HEK293 (cell line): ENCODE data around the gene CYP2S1.
A peak's percentile ranks its signal among the peaks of the same experiment; 100 is the strongest.

ENCODE experiments used
- BCL11A ChIP-seq: fragments of 450-650 bp; formaldehyde crosslinking; IDR thresholded peaks from 2 replicates; pipeline ENCODE4 v1.5.1; 2016; ENCODE audit warnings: low read depth, missing biosample characterization, missing genetic modification characterization
- HOXC10 ChIP-seq: sonication (generic); formaldehyde crosslinking; IDR thresholded peaks from 2 replicates; pipeline ENCODE4 v1.8.1; 2023; ENCODE audit warnings: mild to moderate bottlenecking, missing genetic modification reagents
- KLF8 ChIP-seq: fragments of 450-650 bp; formaldehyde crosslinking; IDR thresholded peaks from 2 replicates; pipeline ENCODE4 v1.5.1; 2016; ENCODE audit warnings: missing biosample characterization, missing genetic modification characterization
- KLF9 ChIP-seq: fragments of 450-650 bp; formaldehyde crosslinking; IDR thresholded peaks from 2 replicates; pipeline ENCODE4 v1.5.1; 2016; ENCODE audit warnings: missing biosample characterization, missing genetic modification characterization, low read depth
- ZFP69B ChIP-seq: fragments of 450-650 bp; formaldehyde crosslinking; IDR thresholded peaks from 2 replicates; pipeline ENCODE4 v1.5.1; 2016; ENCODE audit warnings: missing biosample characterization, missing genetic modification characterization
- ZNF146 ChIP-seq: fragments of 450-650 bp; formaldehyde crosslinking; IDR thresholded peaks from 2 replicates; pipeline ENCODE4 v1.5.1; 2016; ENCODE audit warnings: missing biosample characterization, missing genetic modification characterization
- ZNF214 ChIP-seq: fragments of 450-650 bp; formaldehyde crosslinking; IDR thresholded peaks from 2 replicates; pipeline ENCODE4 v1.5.1; 2017; ENCODE audit warnings: missing biosample characterization, mild to moderate bottlenecking, missing genetic modification characterization, borderline replicate concordance
- ZNF324 ChIP-seq: fragments of 450-650 bp; formaldehyde crosslinking; IDR thresholded peaks from 2 replicates; pipeline ENCODE4 v1.5.1; 2016; ENCODE audit warnings: missing biosample characterization, missing genetic modification characterization
- ZNF350 ChIP-seq: fragments of 450-650 bp; formaldehyde crosslinking; IDR thresholded peaks from 2 replicates; pipeline ENCODE4 v1.5.0; 2017; ENCODE audit warnings: missing biosample characterization, mild to moderate bottlenecking, missing genetic modification characterization
- ZNF747 ChIP-seq: fragments of 450-650 bp; formaldehyde crosslinking; IDR thresholded peaks from 2 replicates; pipeline ENCODE4 v1.5.1; 2016; ENCODE audit warnings: missing biosample characterization, missing genetic modification characterization
- TF ChIP-seq, protein P1 (sequence below): fragments of 450-650 bp; formaldehyde crosslinking; IDR thresholded peaks from 2 replicates; pipeline ENCODE4 v1.5.1; 2016; ENCODE audit warnings: missing biosample characterization, missing genetic modification characterization
- TF ChIP-seq, protein P2 (sequence below): fragments of 450-650 bp; formaldehyde crosslinking; conservative IDR thresholded peaks from 2 replicates; pipeline ENCODE4 v1.5.1; 2016; ENCODE audit warnings: low read depth, missing biosample characterization, missing genetic modification characterization
- TF ChIP-seq, protein P3 (sequence below): fragments of 450-650 bp; formaldehyde crosslinking; IDR thresholded peaks from 2 replicates; pipeline ENCODE4 v1.5.1; 2017; ENCODE audit warnings: missing biosample characterization, missing genetic modification characterization
- TF ChIP-seq, protein P4 (sequence below): fragments of 450-650 bp; formaldehyde crosslinking; IDR thresholded peaks from 2 replicates; pipeline ENCODE4 v1.5.1; 2016; ENCODE audit warnings: missing biosample characterization, missing genetic modification characterization

Gene CYP2S1

DNA sequence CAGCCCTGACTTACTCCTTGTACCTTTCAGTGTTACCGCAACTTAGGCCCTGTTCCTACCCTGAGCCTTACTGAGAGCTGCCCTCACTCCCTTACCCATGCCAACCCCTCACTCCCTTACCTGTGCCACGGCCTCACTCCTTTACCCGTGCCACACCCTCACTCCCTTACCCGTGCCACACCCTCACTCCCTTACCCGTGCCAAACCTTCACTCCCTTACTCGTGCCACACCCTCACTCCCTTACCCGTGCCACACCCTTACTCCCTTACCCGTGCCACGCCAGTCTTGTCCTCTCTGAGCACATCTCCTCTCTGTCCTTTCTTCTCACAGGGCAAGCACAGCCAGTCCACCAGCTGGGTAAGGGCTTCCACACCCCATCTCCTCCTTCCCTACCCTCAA lies 46.3 kb downstream of the CYP2S1 start (continued):
- TF ChIP-seq, protein P1, sequence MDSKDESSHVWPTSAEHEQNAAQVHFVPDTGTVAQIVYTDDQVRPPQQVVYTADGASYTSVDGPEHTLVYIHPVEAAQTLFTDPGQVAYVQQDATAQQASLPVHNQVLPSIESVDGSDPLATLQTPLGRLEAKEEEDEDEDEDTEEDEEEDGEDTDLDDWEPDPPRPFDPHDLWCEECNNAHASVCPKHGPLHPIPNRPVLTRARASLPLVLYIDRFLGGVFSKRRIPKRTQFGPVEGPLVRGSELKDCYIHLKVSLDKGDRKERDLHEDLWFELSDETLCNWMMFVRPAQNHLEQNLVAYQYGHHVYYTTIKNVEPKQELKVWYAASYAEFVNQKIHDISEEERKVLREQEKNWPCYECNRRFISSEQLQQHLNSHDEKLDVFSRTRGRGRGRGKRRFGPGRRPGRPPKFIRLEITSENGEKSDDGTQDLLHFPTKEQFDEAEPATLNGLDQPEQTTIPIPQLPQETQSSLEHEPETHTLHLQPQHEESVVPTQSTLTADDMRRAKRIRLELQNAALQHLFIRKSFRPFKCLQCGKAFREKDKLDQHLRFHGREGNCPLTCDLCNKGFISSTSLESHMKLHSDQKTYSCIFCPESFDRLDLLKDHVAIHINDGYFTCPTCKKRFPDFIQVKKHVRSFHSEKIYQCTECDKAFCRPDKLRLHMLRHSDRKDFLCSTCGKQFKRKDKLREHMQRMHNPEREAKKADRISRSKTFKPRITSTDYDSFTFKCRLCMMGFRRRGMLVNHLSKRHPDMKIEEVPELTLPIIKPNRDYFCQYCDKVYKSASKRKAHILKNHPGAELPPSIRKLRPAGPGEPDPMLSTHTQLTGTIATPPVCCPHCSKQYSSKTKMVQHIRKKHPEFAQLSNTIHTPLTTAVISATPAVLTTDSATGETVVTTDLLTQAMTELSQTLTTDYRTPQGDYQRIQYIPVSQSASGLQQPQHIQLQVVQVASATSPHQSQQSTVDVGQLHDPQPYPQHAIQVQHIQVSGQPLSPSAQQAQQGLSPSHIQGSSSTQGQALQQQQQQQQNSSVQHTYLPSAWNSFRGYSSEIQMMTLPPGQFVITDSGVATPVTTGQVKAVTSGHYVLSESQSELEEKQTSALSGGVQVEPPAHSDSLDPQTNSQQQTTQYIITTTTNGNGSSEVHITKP: no peak
- peak; percentile 23; the same call in 1 of the 2 replicates for TF ChIP-seq KLF9 (tag by site-specific recombination)
- TF ChIP-seq ZNF747 (tag by site-specific recombination): no peak
- no peak for TF ChIP-seq ZNF350 (tag by site-specific recombination)
- no peak for TF ChIP-seq ZNF146 (tag by site-specific recombination)
- TF ChIP-seq ZFP69B (tag by site-specific recombination): no peak
- TF ChIP-seq, protein P2, sequence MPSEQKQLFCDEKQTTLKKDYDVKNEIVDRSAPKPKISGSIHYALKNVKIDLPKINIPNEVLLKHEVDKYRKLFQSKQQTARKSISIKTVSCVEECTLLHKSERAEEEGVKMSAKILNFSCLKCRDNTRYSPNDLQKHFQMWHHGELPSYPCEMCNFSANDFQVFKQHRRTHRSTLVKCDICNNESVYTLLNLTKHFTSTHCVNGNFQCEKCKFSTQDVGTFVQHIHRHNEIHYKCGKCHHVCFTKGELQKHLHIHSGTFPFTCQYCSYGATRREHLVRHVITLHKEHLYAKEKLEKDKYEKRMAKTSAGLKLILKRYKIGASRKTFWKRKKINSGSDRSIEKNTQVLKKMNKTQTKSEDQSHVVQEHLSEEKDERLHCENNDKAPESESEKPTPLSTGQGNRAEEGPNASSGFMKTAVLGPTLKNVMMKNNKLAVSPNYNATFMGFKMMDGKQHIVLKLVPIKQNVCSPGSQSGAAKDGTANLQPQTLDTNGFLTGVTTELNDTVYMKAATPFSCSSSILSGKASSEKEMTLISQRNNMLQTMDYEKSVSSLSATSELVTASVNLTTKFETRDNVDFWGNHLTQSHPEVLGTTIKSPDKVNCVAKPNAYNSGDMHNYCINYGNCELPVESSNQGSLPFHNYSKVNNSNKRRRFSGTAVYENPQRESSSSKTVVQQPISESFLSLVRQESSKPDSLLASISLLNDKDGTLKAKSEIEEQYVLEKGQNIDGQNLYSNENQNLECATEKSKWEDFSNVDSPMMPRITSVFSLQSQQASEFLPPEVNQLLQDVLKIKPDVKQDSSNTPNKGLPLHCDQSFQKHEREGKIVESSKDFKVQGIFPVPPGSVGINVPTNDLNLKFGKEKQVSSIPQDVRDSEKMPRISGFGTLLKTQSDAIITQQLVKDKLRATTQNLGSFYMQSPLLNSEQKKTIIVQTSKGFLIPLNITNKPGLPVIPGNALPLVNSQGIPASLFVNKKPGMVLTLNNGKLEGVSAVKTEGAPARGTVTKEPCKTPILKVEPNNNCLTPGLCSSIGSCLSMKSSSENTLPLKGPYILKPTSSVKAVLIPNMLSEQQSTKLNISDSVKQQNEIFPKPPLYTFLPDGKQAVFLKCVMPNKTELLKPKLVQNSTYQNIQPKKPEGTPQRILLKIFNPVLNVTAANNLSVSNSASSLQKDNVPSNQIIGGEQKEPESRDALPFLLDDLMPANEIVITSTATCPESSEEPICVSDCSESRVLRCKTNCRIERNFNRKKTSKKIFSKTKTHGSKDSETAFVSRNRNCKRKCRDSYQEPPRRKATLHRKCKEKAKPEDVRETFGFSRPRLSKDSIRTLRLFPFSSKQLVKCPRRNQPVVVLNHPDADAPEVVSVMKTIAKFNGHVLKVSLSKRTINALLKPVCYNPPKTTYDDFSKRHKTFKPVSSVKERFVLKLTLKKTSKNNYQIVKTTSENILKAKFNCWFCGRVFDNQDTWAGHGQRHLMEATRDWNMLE (tag by site-specific recombination): no peak
- no peak for TF ChIP-seq KLF8 (tag by site-specific recombination)
- TF ChIP-seq BCL11A (tag by site-specific recombination): no peak
- TF ChIP-seq ZNF324 (tag by site-specific recombination): no peak
- TF ChIP-seq HOXC10 (CRISPR knock-in tag): no peak
- TF ChIP-seq, protein P3, sequence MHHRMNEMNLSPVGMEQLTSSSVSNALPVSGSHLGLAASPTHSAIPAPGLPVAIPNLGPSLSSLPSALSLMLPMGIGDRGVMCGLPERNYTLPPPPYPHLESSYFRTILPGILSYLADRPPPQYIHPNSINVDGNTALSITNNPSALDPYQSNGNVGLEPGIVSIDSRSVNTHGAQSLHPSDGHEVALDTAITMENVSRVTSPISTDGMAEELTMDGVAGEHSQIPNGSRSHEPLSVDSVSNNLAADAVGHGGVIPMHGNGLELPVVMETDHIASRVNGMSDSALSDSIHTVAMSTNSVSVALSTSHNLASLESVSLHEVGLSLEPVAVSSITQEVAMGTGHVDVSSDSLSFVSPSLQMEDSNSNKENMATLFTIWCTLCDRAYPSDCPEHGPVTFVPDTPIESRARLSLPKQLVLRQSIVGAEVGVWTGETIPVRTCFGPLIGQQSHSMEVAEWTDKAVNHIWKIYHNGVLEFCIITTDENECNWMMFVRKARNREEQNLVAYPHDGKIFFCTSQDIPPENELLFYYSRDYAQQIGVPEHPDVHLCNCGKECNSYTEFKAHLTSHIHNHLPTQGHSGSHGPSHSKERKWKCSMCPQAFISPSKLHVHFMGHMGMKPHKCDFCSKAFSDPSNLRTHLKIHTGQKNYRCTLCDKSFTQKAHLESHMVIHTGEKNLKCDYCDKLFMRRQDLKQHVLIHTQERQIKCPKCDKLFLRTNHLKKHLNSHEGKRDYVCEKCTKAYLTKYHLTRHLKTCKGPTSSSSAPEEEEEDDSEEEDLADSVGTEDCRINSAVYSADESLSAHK (tag by site-specific recombination): no peak
- TF ChIP-seq, protein P4, sequence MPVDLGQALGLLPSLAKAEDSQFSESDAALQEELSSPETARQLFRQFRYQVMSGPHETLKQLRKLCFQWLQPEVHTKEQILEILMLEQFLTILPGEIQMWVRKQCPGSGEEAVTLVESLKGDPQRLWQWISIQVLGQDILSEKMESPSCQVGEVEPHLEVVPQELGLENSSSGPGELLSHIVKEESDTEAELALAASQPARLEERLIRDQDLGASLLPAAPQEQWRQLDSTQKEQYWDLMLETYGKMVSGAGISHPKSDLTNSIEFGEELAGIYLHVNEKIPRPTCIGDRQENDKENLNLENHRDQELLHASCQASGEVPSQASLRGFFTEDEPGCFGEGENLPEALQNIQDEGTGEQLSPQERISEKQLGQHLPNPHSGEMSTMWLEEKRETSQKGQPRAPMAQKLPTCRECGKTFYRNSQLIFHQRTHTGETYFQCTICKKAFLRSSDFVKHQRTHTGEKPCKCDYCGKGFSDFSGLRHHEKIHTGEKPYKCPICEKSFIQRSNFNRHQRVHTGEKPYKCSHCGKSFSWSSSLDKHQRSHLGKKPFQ (tag by site-specific recombination): no peak
- TF ChIP-seq ZNF214 (tag by site-specific recombination): no peak
